ENCODE results near the gene FSTL1.

FSTL1 gene

DNA sequence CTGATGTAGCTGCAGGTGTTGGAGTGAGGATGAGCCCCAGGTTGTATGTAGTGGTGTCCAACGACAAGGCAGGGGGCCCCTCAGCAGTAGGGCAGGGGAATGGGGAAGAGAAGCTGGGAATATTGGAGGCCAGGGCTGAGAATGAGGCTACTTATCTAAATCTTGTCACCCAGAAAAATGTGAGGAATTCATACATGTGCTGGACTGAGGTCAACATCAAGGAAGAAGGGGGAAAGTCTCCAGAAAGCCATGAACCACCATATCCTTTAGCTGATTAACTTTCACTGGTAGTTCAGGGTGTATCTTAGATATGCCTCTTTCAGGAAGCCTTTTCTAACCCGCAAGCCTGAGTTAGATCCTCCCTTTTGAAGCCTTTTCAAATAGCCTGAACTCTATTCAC, 22.6 kb upstream of the FSTL1 start:
- no peak overlapping the region for H3K27ac ChIP-seq
- TF ChIP-seq, protein P1, sequence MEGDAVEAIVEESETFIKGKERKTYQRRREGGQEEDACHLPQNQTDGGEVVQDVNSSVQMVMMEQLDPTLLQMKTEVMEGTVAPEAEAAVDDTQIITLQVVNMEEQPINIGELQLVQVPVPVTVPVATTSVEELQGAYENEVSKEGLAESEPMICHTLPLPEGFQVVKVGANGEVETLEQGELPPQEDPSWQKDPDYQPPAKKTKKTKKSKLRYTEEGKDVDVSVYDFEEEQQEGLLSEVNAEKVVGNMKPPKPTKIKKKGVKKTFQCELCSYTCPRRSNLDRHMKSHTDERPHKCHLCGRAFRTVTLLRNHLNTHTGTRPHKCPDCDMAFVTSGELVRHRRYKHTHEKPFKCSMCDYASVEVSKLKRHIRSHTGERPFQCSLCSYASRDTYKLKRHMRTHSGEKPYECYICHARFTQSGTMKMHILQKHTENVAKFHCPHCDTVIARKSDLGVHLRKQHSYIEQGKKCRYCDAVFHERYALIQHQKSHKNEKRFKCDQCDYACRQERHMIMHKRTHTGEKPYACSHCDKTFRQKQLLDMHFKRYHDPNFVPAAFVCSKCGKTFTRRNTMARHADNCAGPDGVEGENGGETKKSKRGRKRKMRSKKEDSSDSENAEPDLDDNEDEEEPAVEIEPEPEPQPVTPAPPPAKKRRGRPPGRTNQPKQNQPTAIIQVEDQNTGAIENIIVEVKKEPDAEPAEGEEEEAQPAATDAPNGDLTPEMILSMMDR (IDR thresholded peaks at IDR 0.05): no peak
- TF ChIP-seq ZFX (IDR thresholded peaks at IDR 0.05; ENCODE audit: borderline replicate concordance): no peak

DNA sequence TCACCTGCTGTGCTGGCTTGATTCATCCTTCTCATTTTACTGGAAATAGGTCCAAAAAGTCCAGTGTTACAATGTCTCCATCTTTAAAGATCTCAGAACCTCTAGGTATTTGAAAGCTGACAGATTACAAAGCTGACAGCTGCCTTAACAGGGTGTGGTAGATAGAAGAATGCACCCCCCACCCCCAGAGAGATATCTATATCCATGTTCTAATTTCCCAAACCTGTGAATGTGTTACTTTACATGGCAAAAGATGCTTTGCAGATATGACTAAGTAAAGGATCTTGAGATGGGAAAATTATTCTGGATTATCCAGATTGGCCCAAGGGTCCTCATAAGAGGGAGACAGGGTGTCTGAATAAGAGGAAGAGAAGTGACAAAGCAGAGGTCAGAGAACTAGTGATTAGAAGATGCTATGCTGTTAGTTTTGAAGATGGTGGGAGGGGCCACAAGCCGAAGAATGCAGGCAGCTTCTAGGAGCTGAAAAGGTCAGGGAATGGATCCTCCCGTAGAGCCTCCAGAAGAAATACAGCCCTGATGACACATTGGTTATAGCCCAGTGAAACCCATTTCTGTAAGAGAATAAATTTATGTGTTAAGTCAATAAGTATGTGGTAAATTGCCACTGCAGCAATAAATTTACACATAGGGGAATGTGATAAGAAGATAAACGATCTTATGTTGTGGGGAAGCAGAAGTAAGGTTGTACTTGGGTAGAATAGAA, 21.5 kb upstream of the FSTL1 start:
- TF ChIP-seq, protein P1 (IDR thresholded peaks at IDR 0.05): no peak
- TF ChIP-seq ZFX (IDR thresholded peaks at IDR 0.05; ENCODE audit: borderline replicate concordance): no peak
- no peak overlapping the region for H3K27ac ChIP-seq

DNA sequence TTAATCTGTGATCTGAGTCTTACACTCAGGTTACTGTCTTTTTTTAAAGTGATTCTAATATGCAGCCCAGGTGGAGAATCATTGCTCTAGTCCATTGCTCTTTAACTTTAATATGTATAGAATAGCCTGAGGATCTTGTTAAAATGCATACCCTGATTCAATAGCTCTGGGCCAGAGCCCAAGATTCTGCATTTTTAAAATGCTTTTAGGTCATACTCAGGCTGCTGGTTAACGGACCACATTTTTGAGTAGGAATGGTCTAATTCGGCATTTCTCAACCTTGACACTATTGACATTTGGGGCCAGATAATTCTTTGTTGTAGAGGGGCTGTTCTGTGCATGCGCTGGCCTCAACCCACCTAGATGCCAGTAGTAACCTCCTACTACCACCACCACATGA, 20.9 kb upstream of the FSTL1 start:
- no peak overlapping the region for H3K27ac ChIP-seq
- no peak for TF ChIP-seq ZFX (IDR thresholded peaks at IDR 0.05; ENCODE audit: borderline replicate concordance)
- TF ChIP-seq, protein P1 (IDR thresholded peaks at IDR 0.05): no peak

DNA sequence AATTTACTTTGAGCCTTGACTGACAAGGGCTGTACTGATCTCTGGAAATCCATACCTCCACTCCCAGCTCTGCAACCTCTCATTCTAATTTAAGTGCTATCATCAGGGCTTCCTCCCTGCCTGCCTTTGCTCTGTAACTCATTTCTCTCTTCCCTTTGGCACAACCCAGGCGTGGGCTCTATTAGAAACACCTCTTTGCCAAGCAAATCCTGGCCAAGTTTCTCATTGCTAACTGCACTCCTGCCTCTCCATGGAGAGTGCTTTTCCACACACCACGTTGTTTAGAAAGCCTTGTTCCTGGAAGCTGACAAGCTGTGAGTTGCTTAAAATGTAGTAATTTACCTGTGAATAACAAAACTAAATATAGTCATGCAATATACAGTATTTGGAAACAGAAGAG, 20.1 kb upstream of the FSTL1 start:
- H3K27ac ChIP-seq: no peak overlapping the region
- TF ChIP-seq, protein P1 (IDR thresholded peaks at IDR 0.05): no peak
- no peak for TF ChIP-seq ZFX (IDR thresholded peaks at IDR 0.05; ENCODE audit: borderline replicate concordance)

DNA sequence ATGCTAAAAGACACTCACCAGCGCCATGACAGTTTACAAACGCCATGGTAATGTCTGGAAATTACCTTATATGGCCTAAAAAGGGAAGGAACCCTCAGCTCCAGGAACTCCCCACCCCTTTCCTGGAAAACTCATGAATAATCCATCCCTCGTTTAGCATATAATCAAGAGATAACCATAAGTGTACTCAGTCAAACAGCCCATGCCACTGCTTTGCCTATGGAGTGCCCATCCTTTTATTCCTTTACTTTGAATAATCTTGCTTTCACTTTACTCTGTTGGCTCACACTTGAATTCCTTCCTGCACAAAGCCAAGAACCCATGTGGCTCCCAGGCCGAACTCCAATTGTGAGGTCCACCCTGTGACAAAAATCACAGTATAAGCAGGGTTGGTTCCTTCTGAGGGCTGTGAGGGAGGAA, 19.1 kb upstream of the FSTL1 start:
- TF ChIP-seq, protein P1 (IDR thresholded peaks at IDR 0.05): no peak
- TF ChIP-seq ZFX (IDR thresholded peaks at IDR 0.05; ENCODE audit: borderline replicate concordance): no peak
- no peak overlapping the region for H3K27ac ChIP-seq

DNA sequence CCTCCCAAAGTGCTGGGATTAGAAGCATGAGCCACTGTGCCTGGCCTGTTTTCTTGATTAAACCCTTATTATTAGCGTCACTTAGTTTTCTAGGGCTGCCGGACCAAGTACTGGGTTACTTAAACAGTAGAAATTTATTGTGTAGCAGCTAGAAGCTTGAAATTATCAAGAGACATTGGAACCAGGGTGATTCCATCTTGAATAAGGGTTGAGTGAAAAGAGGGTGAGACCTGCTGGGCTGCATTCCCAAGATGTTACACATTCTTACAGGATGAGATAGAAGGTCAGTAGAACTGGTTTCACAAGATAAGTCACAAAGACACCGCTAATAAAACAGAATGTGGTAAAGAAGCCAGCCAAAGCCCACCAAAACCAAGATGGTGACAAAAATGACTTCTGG, 18.6 kb upstream of the FSTL1 start:
- no peak overlapping the region for H3K27ac ChIP-seq
- TF ChIP-seq, protein P1 (IDR thresholded peaks at IDR 0.05): no peak
- TF ChIP-seq ZFX (IDR thresholded peaks at IDR 0.05; ENCODE audit: borderline replicate concordance): no peak

DNA sequence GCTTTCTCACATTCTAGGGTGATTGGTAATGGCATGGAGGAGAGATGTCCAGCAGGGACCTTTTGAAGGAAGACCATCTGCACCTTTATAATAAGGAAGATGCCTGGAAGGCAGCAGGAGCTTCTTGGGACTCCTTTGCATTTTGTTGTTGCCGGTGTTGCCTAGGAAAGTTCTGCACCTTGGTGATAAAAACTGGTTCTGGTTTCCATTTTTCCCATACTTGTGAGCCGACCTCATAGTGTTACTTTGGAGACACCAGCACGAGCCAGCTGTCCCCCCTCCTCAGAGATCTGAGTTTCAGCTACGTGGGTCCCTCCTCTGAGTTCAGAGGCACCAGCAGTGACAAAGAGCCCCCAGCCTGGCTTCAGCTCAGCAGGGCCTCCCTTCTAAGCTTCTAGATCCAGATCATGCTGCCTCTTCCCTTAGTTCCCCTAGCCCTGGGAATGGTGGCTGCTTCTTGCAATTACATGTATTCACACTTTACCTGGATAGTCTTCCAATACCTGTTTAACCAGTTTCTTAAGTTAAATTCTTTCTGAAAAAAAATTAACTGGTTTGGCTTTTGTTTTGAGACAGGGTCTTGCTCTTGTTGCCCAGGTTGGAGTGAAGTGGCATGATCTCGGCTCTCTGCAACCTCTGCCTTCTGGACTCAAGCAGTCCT, 18.0 kb upstream of the FSTL1 start:
- no peak for TF ChIP-seq ZFX (IDR thresholded peaks at IDR 0.05; ENCODE audit: borderline replicate concordance)
- TF ChIP-seq, protein P1 (IDR thresholded peaks at IDR 0.05): no peak
- no peak overlapping the region for H3K27ac ChIP-seq

All from 22Rv1 (cell line).